GM12892 (cell line): ENCODE results near the gene EFCAB11.

ENCODE experiments used
- POLR2A ChIP-seq: IDR thresholded peaks from 2 replicates; pipeline ENCODE4 v1.6.1; 2011; ENCODE audit warnings: low read depth, low read length, control low read depth
- POLR2AphosphoS5 ChIP-seq: IDR thresholded peaks from 2 replicates; pipeline ENCODE4 v1.6.1; 2011; ENCODE audit warnings: low read depth, low read length, control low read depth
- TAF1 ChIP-seq: IDR thresholded peaks from 2 replicates; pipeline ENCODE4 v1.6.1; 2011; ENCODE audit warnings: low read depth, mild to moderate bottlenecking, control low read depth, low read length, borderline replicate concordance

DNA sequence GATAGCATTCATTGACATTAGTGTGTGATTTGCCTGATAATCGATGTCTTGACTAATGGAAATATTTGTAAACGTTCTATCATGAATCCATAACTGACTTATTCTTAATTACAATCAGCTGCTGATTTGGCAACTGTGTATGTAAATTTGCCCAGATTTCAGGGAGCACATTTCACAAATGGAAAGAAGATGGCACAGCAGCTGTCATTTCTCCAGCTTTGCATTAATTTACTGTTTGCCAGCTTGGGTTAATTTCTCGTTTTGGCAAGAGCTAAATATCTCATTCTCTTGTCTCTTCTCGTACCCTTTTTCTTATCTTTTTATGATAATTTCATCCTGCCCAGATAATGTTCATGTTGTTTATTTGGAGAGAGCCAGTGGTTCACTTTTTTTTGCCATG, 24.1 kb upstream of the EFCAB11 start:
- TF ChIP-seq POLR2AphosphoS5 (no peak), POLR2A (no peak), TAF1 (no peak)
